HG03175 (cell line): ENCODE data around the gene WSCD2.

Source experiments
- ATAC-seq: cut with Tn5 transposase; IDR thresholded peaks from one replicate; pipeline ENCODE4 v1.9.1; 2021; ENCODE audit warnings: mild to moderate bottlenecking, moderate library complexity; ENCODE audit not compliant: unreplicated experiment

WSCD2 gene

DNA sequence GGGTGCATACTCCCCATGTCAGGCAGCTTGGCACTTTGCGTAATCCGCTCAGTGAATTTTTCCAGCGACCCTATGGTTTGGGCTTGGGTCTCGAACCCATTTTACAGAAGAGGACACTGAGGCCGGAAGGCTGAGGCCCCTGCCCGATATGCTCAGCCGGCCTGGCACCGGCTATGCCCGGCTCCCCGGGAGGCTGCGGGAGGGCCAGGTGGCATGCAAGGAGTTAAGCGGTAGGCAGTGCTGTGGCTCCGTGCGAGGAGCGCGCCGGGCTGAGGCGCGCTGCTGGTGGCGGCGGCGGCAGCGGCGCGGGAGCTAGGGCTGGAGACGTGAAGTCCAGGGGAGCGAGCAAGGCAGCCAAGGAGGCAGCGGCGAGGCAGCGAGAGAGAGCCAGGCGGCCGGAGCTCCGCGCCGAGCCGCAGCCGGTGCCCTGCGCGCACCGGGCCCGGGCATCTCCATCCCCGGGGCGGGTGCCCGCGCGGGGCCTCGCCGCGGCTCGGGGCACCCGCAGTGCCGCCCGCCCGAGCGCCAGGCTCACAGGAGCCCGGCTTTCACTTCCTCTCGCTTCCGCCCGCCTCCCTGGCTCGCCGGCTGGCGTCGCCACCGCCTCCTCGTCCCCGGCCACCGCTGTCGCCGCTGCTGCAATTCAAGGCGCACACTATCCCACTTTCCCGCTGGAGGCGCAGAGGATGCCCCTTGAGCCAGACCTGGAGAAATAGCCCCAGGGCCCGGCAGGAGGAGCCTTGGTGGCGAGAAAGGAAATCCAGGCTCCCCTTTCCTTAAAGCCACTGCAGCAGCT lies at the start of gene WSCD2:
WSCD2 (plus strand) TSS at position 272 of the 796 bp plus-strand sequence. CDS start 66,545 bp downstream, outside the sequence.
- ATAC-seq: no peak

DNA sequence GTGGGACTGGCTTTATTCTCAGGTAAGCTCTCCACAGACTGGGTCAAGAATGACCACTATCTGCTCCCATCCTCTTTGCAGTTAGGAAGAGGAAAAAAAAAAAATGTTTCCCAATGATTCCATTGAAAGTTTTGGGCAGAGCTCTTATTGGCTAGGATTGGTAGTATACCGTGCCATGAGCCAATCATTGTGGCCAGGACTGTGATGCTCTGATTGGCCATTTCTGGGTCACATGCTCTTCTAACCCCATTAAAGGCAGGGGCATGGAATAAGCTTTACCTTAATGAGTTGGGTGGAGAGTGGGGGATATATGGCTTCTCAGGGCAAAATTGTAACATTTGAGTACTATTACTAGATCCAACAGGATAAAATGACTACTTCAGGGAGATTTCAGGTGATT lies 49.4 kb upstream of the WSCD2 start:
- ATAC-seq: no peak

DNA sequence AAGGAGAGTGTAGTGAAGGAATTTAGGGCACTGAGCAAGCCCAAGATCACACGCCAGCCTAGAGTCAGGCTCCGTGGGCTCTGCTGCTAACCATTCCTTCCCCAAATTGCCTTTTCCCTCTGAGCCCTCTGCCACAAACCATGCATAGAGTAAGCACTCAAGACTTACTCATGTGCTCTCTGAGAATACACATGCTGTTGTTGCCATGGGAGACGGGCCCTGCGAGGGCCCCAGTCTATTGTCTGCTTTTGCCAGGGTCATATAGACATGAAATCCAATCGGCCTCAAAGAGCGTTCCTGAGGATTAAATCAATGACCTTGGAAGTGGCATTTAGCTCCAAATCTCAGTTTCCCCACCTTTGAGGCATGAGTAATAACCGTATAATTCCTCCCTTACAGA lies 48.7 kb upstream of the WSCD2 start:
- no peak for ATAC-seq

DNA sequence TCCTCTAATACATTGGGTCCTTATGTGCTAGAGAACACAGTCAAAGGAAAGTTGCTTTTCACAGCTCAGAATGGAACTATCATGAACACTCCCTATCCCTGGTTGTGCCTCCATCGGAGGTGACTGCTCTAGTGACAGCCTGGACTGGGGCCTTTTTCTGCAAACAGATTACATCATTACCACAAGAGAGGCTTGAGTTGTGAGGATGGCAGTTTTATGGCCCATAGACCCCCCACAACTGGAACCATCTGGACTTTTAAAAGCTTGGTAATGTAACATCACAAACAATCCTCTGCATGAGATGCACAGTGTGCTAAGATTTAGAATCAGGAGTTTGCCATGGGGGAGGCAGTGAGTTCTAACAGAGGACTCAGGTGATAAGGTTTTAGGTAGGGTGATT lies 46.6 kb upstream of the WSCD2 start:
- no peak for ATAC-seq

DNA sequence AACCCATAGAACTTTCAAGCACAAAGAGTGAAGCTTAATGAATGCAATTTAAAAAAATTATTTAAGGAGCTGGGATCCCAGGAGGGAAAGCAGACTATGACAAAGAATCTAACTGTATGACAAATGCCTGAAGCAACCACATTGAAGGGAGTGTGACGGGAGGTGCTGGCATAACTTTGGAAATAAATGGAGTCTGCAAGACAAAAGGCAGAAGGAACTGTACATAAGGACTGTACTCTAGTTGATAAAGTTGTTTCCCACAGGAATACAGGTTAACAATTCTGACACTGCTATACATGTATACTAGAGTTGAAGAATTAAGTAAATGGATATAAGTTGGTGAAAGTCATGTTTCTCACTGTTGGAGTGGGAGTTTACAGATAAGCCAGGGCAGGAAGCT lies 41.2 kb upstream of the WSCD2 start:
- ATAC-seq: no peak

DNA sequence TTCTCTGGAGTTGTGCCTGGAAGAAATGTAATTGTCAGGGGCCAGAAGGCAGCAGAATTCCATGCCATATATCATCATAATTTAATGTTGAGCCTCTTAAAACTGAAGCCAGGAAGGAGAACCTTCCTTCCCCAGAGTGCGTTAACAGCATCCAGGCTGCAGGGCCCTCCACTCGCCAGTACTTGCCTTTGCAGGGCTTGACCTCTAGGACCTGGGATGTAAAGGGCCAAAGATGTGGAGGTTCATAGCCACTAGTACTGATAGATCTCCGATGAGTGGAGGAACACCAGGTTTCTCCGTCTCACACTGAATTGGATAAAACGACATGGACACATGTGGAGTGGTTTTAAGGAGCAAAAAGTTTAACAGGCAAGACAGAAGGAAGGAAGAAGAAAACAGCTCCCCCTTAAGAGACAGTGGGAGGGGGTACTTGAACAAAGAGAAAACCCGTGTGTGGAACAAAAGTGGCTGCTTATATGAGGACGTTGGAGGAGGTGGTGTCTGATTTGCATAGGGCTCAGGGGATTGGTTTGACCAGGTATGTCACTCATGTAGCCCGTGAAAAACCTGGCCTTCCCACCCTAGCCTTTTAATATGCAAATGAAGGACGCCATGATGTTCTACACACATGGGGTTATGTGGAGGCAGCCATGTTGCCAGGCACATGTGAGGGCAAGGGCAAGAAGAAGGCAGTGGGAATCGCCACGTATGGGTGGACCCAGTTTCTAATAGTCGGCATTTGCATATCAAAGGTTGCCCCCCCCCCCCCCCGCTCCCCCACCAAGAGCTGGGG lies 38.8 kb upstream of the WSCD2 start:
- no peak for ATAC-seq

DNA sequence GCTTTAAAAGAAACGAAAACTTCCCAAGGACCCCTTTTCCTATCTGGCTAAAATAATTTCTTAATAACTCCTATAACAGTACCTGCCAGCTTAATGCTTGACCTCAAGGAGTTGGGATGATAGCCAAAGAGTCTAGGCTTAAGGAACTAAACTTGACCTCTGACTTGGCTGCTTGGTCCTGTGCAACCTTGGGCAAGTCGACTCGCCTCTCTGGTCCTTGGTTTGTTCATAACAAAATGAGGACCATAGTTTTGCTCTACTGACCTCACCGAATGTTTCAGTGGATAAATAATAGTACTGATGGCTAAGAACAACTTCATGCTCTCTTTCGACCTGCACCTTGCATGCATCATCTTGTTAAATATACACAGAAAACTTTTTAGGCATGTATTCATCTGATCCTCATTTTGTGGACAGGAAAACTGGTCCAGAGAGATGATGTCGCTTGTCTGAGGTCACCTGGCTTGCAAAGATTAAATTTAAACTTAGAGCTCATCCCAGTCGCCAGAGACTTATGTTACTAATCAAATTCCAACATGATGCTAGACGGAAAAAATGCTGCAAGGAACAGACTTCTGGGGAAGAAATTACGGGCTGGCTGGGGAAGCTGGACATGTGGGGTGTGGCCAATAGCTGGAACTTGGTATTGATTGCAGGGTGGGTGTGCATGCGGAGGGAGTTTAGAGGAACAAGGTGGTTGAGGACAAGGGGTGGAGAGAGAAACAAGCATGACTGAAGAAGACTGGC lies 38.0 kb upstream of the WSCD2 start:
- no peak for ATAC-seq

DNA sequence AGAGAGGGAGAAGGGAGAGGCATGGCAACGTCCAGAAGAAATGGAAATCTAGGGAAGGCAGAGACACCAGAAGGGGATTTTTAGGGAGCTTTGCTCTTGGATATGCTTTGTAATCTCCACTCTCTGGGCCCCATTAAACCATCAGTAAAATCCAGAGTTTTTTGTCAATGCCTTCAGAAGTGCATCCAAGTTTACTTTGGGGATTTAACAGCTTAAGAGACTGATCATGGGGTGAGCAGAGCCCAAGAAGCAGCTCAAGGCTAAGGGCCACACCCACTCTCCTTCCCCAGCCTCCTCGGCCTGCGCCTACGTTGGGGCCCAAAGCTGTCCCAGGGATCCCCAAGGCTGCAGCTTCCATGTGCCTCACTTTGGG lies 37.4 kb upstream of the WSCD2 start:
- ATAC-seq: no peak

DNA sequence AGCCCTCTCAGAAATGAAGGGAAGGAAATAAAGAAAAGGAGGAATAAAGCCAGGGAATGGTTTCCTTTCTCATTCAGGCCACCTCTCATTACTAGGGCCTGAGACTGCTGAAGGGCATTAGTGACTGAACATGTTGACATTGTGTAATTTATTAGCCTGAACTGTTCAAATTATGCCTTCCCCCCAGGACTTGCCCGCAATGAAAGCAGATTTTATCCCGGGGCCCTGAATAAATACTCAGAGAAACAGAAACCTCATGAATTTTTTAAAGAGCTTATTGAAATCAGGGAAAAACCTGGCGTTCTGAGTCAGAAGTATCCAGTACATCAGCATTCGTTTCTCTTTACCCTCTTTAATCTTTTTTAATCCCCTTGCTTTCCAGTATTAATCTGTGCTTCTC lies 35.9 kb upstream of the WSCD2 start:
- no peak for ATAC-seq

DNA sequence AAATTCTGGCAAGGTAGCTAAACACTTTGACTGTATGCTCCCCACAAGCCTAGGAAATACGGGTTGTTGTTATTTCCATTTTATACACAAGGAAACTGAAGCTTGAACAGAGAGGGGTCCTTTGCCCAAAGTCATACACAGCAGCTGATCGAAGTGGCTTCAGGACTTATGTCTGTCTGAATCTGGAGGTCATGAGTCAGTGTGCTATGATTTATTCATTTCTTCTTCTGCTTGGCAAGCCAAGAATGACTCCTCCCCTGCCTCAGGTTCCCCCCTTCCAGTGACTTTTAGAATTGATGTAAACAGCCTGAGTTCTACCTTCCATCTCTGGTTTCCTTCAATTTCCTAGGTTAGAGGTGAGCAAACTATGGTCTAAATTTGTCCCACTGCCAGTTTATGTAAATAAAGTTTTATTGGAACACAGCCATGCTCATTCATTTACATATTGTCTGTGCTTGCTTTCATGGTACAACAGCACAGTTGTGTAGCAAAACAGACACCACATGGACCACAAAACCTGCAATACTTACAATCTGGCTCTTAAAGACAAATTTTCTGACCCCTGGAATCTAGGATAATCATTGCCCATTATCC lies 34.9 kb upstream of the WSCD2 start:
- no peak for ATAC-seq

DNA sequence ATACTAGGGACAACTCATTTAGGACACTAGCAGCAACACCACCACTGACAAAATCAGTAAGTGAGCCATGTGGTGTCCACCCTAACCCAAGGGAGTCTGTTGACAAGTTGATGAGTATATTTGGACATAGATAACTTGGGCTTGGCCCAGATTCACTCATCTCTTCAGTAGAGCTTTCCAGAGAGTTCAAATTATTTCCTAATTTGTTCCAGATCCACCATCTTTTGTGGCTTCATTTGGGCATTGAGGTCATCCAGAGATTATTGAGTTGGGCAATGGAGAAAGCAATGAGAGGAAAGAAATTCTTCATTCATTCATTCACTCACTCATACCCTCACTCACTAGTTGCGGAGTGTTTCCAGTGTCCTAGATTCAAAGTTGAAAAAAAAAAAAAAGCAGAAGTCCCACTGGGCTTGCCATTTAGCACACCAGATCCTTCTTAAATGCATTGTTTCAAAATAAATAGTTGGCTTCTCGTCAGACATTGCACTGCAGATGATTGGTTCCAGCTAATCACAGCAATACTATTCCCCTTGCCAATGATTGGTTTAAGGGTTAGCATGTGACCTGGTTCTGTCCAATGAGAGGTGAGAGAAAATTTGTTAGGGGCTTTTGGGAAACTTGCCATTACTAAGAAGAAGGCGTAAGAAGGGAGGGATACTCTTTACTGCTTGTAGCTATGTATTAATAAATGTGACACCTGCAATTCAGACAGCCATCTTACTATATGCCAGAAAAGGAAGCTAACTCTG lies 31.8 kb upstream of the WSCD2 start:
- ATAC-seq: no peak

DNA sequence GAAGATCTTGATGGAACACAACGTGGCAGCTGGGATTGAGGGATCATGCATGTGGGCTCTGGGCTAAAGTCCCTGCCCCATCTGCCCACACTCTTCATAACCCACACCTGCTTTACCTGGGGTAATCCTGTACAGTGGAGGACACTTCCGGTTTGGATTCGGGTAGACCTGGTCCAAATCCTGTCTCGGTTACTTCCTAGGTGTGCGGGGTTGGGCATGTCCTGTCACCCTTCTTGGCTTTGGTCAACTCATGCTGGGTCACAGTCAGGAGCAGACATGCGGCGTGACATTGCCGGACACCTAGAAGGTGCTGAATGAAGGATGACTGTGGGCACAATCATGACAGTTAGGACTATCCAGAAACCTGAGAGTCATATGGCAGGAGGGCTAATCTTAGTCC lies 30.7 kb upstream of the WSCD2 start:
- no peak for ATAC-seq

DNA sequence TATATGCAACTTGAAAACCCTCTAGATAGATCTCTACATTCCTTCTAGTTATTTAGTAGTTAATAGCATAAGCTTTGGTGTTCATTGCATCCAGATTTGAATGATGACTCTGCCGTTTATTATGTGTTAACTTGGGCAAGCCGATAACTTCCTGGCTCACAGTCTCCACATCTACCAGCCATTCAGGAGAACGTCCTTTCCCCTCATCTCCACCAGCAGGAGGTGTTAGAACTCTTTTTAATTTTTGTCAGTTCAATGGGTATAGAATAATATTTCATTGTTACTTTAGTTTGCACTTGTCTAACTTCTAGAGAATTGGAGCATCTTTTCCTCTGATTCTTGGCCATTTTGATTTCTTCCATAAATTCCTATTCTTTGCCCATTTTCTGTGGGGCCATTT lies 30.0 kb upstream of the WSCD2 start:
- no peak for ATAC-seq

DNA sequence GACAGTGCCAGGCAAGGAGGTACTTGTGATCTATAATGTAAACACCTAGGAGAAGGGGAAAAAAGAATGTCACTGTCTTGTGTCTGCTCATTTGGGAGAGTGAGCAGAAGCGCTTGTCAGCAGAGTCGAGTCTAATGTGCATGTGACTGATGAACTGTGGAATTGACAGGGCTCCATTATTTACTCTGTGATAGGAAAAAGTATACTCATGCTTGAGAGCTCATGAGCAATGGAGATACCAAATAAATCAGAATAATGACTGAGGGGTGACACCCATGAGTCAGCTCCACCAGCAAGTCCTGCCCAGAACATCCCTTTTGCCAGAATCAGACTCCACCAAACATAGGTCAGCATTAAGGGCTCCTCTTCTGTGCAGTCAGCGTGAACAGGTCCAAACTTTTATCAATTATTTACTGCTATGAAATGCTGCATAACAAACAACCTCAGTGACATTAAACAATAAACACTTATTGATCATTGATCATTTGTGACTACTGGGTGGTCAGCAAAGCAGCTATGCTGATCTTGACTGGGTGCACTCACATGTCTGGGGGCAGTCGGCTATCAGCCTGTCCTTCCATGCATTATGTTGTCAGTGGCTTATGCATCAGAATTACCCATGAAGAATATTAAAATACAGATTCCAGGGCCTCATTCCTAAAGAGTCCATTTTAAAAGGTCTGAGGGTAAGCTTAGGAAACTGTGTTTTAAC lies 29.2 kb upstream of the WSCD2 start:
- ATAC-seq: no peak

DNA sequence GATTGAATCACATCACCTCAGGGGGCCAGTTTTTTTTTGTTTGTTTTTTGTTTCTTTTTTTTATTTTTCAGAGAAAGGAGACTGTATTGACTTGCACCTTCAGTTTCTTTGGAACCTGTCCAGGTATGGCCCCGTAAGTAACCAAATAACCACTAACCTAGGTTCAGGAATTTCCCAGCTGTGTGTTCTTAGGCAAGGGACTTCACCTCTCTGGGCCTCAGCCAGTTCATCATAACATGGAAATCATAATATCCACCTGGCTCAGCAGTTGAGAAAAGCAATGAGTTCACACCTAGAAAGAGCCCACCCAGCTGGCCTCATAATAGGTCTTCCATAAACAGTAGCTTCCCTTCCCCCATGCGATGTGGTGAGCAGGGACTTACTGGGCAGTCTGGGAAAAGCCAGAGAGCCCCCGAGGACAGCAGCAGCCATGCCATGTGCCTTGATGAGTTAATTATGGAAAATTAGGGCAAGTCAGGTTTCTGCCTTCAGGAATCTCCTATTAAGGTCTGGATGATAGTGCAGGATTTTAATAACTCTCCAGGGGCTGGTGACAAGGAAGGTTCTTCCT lies 27.4 kb upstream of the WSCD2 start:
- no peak for ATAC-seq

DNA sequence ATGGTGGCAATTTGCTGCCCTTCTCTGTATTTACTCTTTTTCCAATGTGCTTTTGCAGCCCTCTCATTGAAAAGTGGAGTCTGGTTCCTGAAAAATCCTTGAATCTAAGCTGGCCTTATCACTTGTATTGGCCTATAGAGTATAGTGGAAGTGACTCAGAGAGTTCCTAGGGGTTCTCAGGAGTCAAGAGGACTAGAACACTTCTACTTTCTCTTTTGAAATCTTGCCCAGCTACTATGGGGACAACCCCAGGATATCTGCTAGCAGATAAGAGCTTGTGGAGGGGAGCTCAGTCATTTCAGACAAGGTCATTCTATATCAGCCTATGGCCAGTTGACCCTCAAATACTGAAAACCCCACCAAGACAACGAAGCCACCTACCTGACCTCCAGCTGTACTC lies 26.7 kb upstream of the WSCD2 start:
- ATAC-seq: no peak

DNA sequence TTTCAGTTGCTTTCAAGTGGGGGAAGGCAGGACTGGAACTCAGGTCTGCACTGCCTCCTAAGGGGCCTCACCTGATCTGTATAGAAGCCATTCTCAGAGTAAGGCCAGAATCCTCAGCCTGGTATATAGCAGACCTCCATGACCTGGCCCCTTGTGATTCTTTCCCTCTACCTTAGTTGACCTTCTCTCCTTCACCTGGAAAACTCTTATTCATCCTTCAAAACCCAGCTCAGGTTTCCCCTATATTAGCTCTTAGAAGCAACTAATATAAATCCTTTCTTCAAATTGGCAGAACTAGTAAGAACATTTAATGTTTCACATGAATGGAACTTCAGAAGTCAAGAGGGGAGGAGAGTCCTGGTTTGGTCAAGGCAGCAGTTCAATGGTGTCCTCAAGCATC lies 26.0 kb upstream of the WSCD2 start:
- no peak for ATAC-seq

DNA sequence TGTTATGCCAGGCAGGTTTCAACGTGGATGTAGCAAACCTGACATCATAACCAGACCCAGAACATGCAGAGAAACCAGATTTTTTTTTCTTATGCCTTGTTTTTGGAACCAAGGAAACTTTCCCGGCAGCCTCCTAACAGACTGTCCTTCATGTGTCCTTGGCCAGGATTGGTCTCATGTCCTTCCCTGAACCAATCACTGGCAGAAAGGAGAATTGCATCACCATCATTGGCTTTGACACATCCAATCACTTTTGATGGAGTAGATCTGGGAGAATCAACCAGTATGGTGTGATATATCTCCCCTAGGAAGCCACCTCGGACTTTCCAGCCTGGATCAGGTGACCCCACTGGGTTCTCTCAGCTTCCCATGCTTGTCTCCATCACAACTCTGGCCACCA lies 25.6 kb upstream of the WSCD2 start:
- no peak for ATAC-seq

DNA sequence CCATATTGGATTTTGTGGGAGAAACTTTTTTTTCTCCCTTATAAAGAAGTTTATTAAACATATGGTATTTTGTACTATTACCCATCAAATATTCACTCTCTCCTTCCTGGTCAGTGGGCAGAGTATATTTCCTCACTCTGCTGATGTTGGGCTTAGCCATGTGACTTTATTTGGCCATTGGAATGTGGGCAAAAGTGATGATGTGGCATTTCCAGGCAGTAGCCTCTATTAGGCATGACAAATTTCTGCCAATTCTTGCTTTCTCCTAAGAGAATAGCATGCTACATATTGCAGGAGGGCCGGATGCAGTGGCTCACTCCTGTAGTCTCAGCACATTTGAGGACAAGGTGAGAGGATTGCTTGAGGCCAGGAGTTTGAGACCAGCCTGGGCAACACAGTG lies 24.4 kb upstream of the WSCD2 start:
- no peak for ATAC-seq

DNA sequence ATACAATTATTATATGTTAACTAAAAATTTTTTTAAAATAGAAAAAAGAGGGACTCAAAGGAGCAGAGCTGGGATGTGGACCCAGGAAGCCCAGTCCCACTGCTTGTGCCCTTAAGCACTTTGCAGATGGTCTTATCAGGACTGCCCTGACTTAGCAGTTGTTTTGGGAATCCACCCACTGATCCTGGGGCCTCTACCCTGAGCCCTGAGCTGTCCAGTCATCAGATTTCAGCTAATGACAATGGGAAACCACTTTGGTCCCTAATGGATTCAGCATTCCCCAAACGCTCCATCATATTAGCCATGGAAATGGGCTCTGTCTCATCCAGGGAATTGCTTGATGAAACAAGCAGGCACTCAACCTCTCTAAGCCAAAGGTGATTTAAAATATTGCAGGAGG lies 22.5 kb upstream of the WSCD2 start:
- ATAC-seq: no peak
